ENCODE results near the gene IVNS1ABP.
"Not testable (repeated sequence)": the region's sequence is repeated elsewhere in the genome, so short reads cannot be mapped to it uniquely, and the experiment has no call there.

The IVNS1ABP gene

GRCh38 chr1:185342672-185343259 lies 25.7 kb upstream of the IVNS1ABP start:
- Mint-ChIP-seq H3K4me1 (peaks cover 24% of the 10 kb centered on the region), H3K4me3 (no peak overlapping the region), H3K36me3 (no peaks in the 10 kb centered on the region), H3K27ac (no peak overlapping the region), H3K9me3 (no peaks in the 10 kb centered on the region)
- DNase-seq (ENCODE audit: low spot score in 2 of 2) (no peak), ATAC-seq (no peak)

GRCh38 chr1:185342017-185342416 lies 25.0 kb upstream of the IVNS1ABP start:
- no peak overlapping the region for H3K4me3 Mint-ChIP-seq
- H3K36me3 Mint-ChIP-seq, result no peaks in the 10 kb centered on the region
- no peak overlapping the region for H3K27ac Mint-ChIP-seq
- no peaks in the 10 kb centered on the region for H3K9me3 Mint-ChIP-seq
- peaks cover 24% of the 10 kb centered on the region for H3K4me1 Mint-ChIP-seq
- ATAC-seq (no peak), DNase-seq (ENCODE audit: low spot score in 2 of 2) (no peak)

DNA sequence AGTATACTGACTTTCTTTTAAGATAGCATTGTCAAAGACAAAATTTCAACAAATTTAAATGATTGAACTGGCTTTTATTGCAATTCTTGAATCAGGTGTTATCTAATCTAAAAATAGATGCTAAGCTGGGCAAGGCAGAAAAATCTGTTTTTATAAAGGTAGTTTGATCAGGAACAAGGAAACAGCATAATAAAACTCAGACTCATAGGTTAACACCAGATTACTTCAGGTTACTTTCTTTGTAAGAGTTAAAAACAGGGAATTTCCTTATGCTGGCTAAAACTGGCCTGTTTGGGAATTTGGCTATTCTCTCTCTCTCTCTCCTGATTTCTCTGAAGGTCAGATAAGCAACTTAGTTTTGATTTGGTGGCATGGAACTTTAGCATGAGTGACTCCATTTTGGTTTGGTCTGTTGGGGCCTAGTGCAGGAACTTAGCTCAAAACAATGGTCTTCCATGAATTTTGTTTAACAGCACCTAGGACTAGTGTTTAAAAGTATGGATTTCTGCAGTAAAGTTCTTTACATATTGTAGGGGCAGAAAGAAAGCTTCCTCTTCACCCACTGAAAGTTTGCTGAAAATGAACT lies 24.2 kb upstream of the IVNS1ABP start:
- DNase-seq (ENCODE audit: low spot score in 2 of 2), result no peak
- no peak for ATAC-seq
- Mint-ChIP-seq H3K9me3 (no peaks in the 10 kb centered on the region), H3K36me3 (no peaks in the 10 kb centered on the region), H3K27ac (no peak overlapping the region), H3K4me3 (no peak overlapping the region), H3K4me1 (peaks cover 24% of the 10 kb centered on the region)

GRCh38 chr1:185338719-185339622 lies 21.9 kb upstream of the IVNS1ABP start:
- H3K27ac Mint-ChIP-seq, result peak overlapping the region; percentile 71
- ATAC-seq (peak; percentile 95), DNase-seq (ENCODE audit: low spot score in 2 of 2) (peak in 1 of 2 donors; percentile 64)
- H3K4me1 Mint-ChIP-seq, result peaks cover 24% of the 10 kb centered on the region
- H3K4me3 Mint-ChIP-seq, result peak overlapping the region; percentile 10
- H3K36me3 Mint-ChIP-seq, result no peaks in the 10 kb centered on the region
- no peaks in the 10 kb centered on the region for H3K9me3 Mint-ChIP-seq

DNA sequence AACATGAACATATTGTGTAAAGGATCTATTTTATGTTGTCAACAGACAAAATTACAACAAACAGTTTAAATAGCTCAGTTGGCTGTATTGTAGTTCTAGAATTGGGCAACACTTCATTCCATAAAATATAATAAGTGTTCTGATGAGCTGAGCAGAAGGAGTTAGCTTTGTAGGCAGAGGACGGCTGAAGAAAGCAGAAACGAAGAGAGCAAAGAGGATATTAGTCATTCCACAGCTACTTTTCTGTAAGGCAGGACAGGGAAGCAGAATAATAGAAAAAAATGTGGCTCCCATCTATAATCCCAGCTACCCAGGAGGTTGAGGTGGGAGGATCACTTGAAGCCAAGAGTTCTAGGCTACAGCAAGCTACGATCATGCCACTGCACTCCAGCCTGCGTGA lies 20.2 kb upstream of the IVNS1ABP start:
- Mint-ChIP-seq H3K4me3 (no peak overlapping the region), H3K27ac (no peak overlapping the region), H3K36me3 (no peaks in the 10 kb centered on the region), H3K9me3 (no peaks in the 10 kb centered on the region), H3K4me1 (peaks cover 24% of the 10 kb centered on the region)
- no peak for DNase-seq (ENCODE audit: low spot score in 2 of 2)
- ATAC-seq, result no peak

DNA sequence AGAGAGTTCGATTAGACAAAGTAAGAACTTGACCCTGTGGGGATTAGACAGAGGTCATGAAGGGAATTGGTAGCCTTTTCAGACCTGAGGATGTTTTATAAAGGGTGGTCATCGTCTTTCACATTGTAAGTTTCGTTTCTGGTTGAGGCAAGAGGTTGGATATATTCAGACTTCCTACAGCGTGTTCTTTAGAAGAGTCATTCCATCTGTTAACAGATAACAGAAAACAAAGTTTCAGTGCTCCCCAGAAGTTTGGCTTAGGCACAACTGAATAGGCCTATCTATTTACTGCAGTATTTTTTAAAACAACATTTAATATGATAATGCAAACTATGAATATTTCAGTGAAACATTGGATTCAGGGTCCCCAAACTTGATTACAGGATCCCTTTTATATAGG lies 17.1 kb upstream of the IVNS1ABP start:
- Mint-ChIP-seq H3K36me3 (no peaks in the 10 kb centered on the region), H3K4me3 (no peak overlapping the region), H3K27ac (no peak overlapping the region), H3K9me3 (no peaks in the 10 kb centered on the region), H3K4me1 (peaks cover 8% of the 10 kb centered on the region)
- DNase-seq (ENCODE audit: low spot score in 2 of 2) (no peak), ATAC-seq (no peak)

DNA sequence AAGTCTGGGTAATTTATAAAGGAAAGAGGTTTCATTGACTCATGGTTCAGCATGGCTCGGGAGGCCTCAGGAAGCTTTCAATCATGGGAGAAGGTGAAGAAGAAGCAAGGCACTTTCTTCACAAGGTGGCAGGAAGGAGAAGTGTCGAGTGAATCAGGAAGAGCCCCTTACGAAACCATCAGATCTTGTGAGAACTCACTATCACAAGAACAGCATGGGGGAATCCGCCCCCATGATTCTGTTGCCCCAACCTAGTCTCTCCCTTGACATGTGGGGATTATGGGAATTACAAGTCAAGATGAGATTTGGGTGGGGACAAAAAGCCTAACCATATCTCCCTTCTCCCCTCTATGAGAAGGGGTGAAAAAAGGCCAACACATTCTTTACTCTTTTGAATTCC lies 11.2 kb upstream of the IVNS1ABP start:
- DNase-seq (ENCODE audit: low spot score in 2 of 2) (no peak), ATAC-seq (no peak)
- no peaks in the 10 kb centered on the region for H3K36me3 Mint-ChIP-seq
- no peaks in the 10 kb centered on the region for H3K9me3 Mint-ChIP-seq
- no peaks in the 10 kb centered on the region for H3K4me1 Mint-ChIP-seq
- H3K4me3 Mint-ChIP-seq, result no peak overlapping the region
- H3K27ac Mint-ChIP-seq, result no peak overlapping the region

DNA sequence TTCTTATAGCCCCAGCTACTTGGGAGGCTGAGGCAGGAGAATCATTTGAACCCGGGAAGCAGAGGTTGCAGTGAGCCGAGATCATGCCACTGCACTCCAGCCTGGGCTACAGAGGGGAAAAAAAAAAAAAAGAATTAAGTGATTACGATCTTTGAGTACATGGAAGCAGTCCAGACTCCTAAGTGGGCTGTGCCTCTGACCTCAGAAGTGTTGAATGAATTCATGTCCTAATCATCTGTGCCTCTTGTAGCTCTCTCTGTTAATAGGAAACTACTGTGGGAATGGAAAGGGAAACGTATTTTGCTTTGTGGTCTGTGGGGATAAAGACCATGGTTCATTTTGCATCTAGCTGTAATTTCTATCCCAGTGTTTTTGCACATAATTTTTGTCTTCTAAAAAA lies 8.4 kb upstream of the IVNS1ABP start:
- peaks cover 4% of the 10 kb centered on the region for H3K4me1 Mint-ChIP-seq
- H3K36me3 Mint-ChIP-seq, result no peaks in the 10 kb centered on the region
- H3K27ac Mint-ChIP-seq, result no peak overlapping the region
- DNase-seq (ENCODE audit: low spot score in 2 of 2), result no peak
- no peak for ATAC-seq
- H3K9me3 Mint-ChIP-seq, result no peaks in the 10 kb centered on the region
- no peak overlapping the region for H3K4me3 Mint-ChIP-seq

GRCh38 chr1:185324118-185324517 lies 7.1 kb upstream of the IVNS1ABP start:
- DNase-seq (ENCODE audit: low spot score in 2 of 2), result no peak
- no peaks in the 10 kb centered on the region for H3K36me3 Mint-ChIP-seq
- no peak overlapping the region for H3K4me3 Mint-ChIP-seq
- no peak overlapping the region for H3K27ac Mint-ChIP-seq
- ATAC-seq, result no peak
- H3K9me3 Mint-ChIP-seq, result no peaks in the 10 kb centered on the region
- H3K4me1 Mint-ChIP-seq, result peaks cover 9% of the 10 kb centered on the region

GRCh38 chr1:185322636-185323035 lies 5.6 kb upstream of the IVNS1ABP start:
- no peak overlapping the region for H3K4me3 Mint-ChIP-seq
- peaks cover 9% of the 10 kb centered on the region for H3K36me3 Mint-ChIP-seq
- no peak for ATAC-seq
- H3K27ac Mint-ChIP-seq, result no peak overlapping the region
- no peak for DNase-seq (ENCODE audit: low spot score in 2 of 2)
- H3K4me1 Mint-ChIP-seq, result peaks cover 17% of the 10 kb centered on the region
- H3K9me3 Mint-ChIP-seq, result no peaks in the 10 kb centered on the region

DNA sequence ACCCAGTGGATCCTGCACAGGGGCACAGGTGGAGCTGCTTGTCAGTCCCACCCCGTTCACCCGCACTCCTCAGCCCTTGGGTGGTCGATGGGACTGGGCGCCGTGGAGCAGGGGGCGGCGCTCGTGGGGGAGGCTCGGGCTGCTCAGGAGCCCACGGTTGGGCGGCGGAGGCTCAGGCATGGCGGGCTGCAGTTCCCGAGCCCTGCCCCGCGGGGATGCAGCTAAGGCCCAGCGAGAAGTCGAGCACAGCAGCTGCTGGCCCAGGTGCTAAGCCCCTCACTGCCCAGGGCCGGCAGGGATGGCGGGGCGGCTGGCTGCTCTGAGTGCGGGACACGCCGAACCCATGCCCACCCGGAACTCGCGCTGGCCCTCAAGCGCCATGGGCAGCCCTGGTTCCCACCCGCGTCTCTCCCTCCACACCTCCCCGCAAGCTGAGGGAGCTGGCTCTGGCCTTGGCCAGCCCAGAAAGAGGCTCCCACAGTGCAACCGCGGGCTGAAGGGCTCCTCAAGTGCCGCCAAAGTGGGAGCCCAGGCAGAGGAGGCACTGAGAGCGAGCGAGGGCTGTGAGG lies 4.7 kb upstream of the IVNS1ABP start:
- not testable (repeated sequence) for H3K9me3 Mint-ChIP-seq; ATAC-seq; DNase-seq (ENCODE audit: low spot score in 2 of 2); H3K27ac Mint-ChIP-seq; H3K4me3 Mint-ChIP-seq
- peaks cover 18% of the 10 kb centered on the region for H3K36me3 Mint-ChIP-seq
- peaks cover 19% of the 10 kb centered on the region for H3K4me1 Mint-ChIP-seq

- H3K9me3 Mint-ChIP-seq; ATAC-seq; DNase-seq (ENCODE audit: low spot score in 2 of 2); H3K4me3 Mint-ChIP-seq; H3K27ac Mint-ChIP-seq: not testable (repeated sequence)
- Mint-ChIP-seq H3K36me3 (peaks cover 24% of the 10 kb centered on the region), H3K4me1 (peaks cover 19% of the 10 kb centered on the region)
Observed at GRCh38 chr1:185321104-185321503, 4.1 kb upstream of the IVNS1ABP start.

DNA sequence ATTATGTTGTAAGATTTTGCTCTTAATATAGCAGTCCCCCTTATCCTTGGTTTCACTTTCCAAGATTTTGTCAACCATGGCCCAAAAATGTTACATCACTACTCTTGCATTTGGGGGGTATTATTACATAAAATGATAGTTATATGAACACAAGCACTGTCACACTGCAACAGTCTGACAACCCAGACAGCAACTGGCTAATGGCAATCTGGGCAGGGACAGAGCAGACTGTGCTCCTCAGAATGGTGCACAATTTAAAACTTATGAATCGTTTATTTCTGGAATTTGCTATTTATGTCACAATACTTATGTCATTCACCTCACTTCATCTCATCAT lies 2.1 kb upstream of the IVNS1ABP start:
- Mint-ChIP-seq H3K4me1 (peaks cover 27% of the 10 kb centered on the region), H3K36me3 (peaks cover 44% of the 10 kb centered on the region), H3K27ac (peak overlapping the region; percentile 95), H3K4me3 (peak overlapping the region; percentile 94), H3K9me3 (no peaks in the 10 kb centered on the region)
- DNase-seq (ENCODE audit: low spot score in 2 of 2) (no peak), ATAC-seq (no peak)

GRCh38 chr1:185318431-185319138 lies 1.5 kb upstream of the IVNS1ABP start:
- H3K27ac Mint-ChIP-seq, result peak overlapping the region; percentile 95
- peak overlapping the region; percentile 94 for H3K4me3 Mint-ChIP-seq
- DNase-seq (ENCODE audit: low spot score in 2 of 2) (no peak), ATAC-seq (no peak)
- H3K36me3 Mint-ChIP-seq, result peaks cover 49% of the 10 kb centered on the region
- peaks cover 33% of the 10 kb centered on the region for H3K4me1 Mint-ChIP-seq
- no peaks in the 10 kb centered on the region for H3K9me3 Mint-ChIP-seq

- ATAC-seq, result peak; percentile 68
- Mint-ChIP-seq H3K36me3 (peaks cover 56% of the 10 kb centered on the region), H3K27ac (peak overlapping the region; percentile 95), H3K4me3 (peak overlapping the region; percentile 94), H3K4me1 (peaks cover 35% of the 10 kb centered on the region), H3K9me3 (no peaks in the 10 kb centered on the region)
- DNase-seq (ENCODE audit: low spot score in 2 of 2), result no peak
Observed at GRCh38 chr1:185317886-185318310, 855 bp upstream of the IVNS1ABP start.
